Measurements from ENCODE around the gene ADAMTS2. TPM values are rescaled to one million over a fixed set of nuclear protein-coding genes. Genes with fewer than 3 reads are reported as not detected.

The ADAMTS2 gene
- total RNA-seq, 1 experiment from 2014 or later = not detected

GRCh38 chr5:179319741-179320281 lies 25.4 kb downstream of the ADAMTS2 start:
- Histone ChIP-seq H3K79me2 (ENCODE audit: low read length) (no peaks in the 10 kb centered on the region), H3K9ac (ENCODE audit: low read length) (no peak overlapping the region), H3K27ac (ENCODE audit: low read length) (no peak overlapping the region), H3K9me3 (ENCODE audit: low read length) (no peaks in the 10 kb centered on the region), H3K9me2 (replicated peaks; ENCODE audit: low read length) (no peaks in the 10 kb centered on the region), H3F3A (ENCODE audit: low read length, unreplicated experiment) (no peaks in the 10 kb centered on the region), H4K20me1 (ENCODE audit: low read length) (no peaks in the 10 kb centered on the region), H3K27me3 (ENCODE audit: low read length) (peaks cover 42% of the 10 kb centered on the region), H2AFZ (ENCODE audit: low read length) (no peak overlapping the region), H3K4me2 (ENCODE audit: low read length) (no peak overlapping the region), H3K36me3 (ENCODE audit: low read depth, low read length) (no peaks in the 10 kb centered on the region), H3K4me3 (ENCODE audit: low read length) (no peak overlapping the region), H3K4me1 (ENCODE audit: insufficient read depth, low read length) (no peaks in the 10 kb centered on the region)
- DNase-seq (no peak), ATAC-seq (no peak)
- no TSS peak for BruUV-seq (replicated peaks)
- POLR2A ChIA-PET (ENCODE audit: unreplicated experiment) = no interaction called here
- TF ChIP-seq EZH2phosphoT487 (IDR thresholded peaks at IDR 0.05; ENCODE audit: borderline replicate concordance, low read length) (no peak), EZH2 (IDR thresholded peaks at IDR 0.05; ENCODE audit: low read length, unreplicated experiment) (no peak)
- TF ChIP-seq, protein P1, sequence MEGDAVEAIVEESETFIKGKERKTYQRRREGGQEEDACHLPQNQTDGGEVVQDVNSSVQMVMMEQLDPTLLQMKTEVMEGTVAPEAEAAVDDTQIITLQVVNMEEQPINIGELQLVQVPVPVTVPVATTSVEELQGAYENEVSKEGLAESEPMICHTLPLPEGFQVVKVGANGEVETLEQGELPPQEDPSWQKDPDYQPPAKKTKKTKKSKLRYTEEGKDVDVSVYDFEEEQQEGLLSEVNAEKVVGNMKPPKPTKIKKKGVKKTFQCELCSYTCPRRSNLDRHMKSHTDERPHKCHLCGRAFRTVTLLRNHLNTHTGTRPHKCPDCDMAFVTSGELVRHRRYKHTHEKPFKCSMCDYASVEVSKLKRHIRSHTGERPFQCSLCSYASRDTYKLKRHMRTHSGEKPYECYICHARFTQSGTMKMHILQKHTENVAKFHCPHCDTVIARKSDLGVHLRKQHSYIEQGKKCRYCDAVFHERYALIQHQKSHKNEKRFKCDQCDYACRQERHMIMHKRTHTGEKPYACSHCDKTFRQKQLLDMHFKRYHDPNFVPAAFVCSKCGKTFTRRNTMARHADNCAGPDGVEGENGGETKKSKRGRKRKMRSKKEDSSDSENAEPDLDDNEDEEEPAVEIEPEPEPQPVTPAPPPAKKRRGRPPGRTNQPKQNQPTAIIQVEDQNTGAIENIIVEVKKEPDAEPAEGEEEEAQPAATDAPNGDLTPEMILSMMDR (conservative IDR thresholded peaks at IDR 0.05; ENCODE audit: low read depth, low read length) = no peak
- CTCF ChIA-PET = no interaction called here
- intact Hi-C loops (cut with micrococcal nuclease) = no loop called here

- BruUV-seq (replicated peaks) = no TSS peak
- H3K4me3 ChIP-seq (ENCODE audit: low read length) = no peak overlapping the region
- no peak for DNase-seq
- CTCF ChIA-PET = no interaction called here
- H4K20me1 ChIP-seq (ENCODE audit: low read length) = no peaks in the 10 kb centered on the region
- no peaks in the 10 kb centered on the region for H3K9me2 ChIP-seq (replicated peaks; ENCODE audit: low read length)
- H3K79me2 ChIP-seq (ENCODE audit: low read length) = no peaks in the 10 kb centered on the region
- no peak overlapping the region for H3K4me2 ChIP-seq (ENCODE audit: low read length)
- H3K27ac ChIP-seq (ENCODE audit: low read length) = no peak overlapping the region
- no peak overlapping the region for H3K9ac ChIP-seq (ENCODE audit: low read length)
- no peak overlapping the region for H2AFZ ChIP-seq (ENCODE audit: low read length)
- TF ChIP-seq EZH2 (IDR thresholded peaks at IDR 0.05; ENCODE audit: low read length, unreplicated experiment) (no peak), EZH2phosphoT487 (IDR thresholded peaks at IDR 0.05; ENCODE audit: borderline replicate concordance, low read length) (no peak)
- TF ChIP-seq, protein P1 (conservative IDR thresholded peaks at IDR 0.05; ENCODE audit: low read depth, low read length) = no peak
- no peaks in the 10 kb centered on the region for H3K9me3 ChIP-seq (ENCODE audit: low read length)
- POLR2A ChIA-PET (ENCODE audit: unreplicated experiment) = no interaction called here
- no peaks in the 10 kb centered on the region for H3F3A ChIP-seq (ENCODE audit: low read length, unreplicated experiment)
- peaks cover 42% of the 10 kb centered on the region for H3K27me3 ChIP-seq (ENCODE audit: low read length)
- no peaks in the 10 kb centered on the region for H3K36me3 ChIP-seq (ENCODE audit: low read depth, low read length)
- no peak for ATAC-seq
- H3K4me1 ChIP-seq (ENCODE audit: insufficient read depth, low read length) = no peaks in the 10 kb centered on the region
- intact Hi-C loops (cut with micrococcal nuclease) = no loop called here
Measured at GRCh38 chr5:179319123-179319522, 26.1 kb downstream of the ADAMTS2 start.

DNA sequence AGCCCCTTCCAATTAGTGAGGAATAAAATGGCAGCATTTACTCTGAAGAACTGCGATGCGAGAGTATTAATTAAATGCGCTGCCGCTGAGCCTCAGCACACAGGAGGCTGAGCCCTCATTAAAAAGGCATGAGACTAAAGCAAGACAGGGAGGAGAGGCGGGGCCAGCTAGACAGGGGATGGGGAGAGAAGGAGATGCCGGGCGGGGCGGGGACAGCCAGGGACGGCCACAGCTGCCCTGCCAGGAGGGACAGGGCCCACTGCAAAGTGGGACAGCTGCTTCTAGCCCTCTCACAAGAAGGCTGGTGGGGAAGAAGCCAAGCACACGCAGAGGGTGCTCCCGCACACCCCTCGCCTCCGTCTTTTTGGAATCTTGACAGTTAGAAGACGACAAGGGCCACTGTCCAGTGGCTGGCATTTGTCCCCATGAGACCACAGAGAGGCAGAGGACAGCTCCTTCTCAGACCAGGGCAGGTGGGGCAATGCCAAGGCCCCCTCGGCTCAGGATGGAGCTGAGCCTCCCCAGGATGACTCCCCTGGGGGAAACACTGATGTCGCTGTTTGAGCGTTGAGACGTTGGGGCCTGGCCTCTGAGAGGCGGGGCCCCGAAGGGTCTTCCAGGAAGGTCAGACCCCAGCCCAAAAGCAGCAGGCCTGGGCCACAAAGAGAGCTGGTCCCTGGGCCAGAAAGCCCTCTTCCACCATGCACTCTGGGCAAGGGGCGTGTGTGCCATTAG lies 26.9 kb downstream of the ADAMTS2 start:
- CTCF ChIA-PET = no interaction called here
- Histone ChIP-seq H3K9ac (ENCODE audit: low read length) (no peak overlapping the region), H3K4me1 (ENCODE audit: insufficient read depth, low read length) (no peaks in the 10 kb centered on the region), H4K20me1 (ENCODE audit: low read length) (no peaks in the 10 kb centered on the region), H3K27ac (ENCODE audit: low read length) (no peak overlapping the region), H3F3A (ENCODE audit: low read length, unreplicated experiment) (no peaks in the 10 kb centered on the region), H2AFZ (ENCODE audit: low read length) (no peak overlapping the region), H3K9me3 (ENCODE audit: low read length) (no peaks in the 10 kb centered on the region), H3K27me3 (ENCODE audit: low read length) (peaks cover 35% of the 10 kb centered on the region), H3K4me2 (ENCODE audit: low read length) (no peak overlapping the region), H3K9me2 (replicated peaks; ENCODE audit: low read length) (no peaks in the 10 kb centered on the region), H3K4me3 (ENCODE audit: low read length) (no peak overlapping the region), H3K79me2 (ENCODE audit: low read length) (no peaks in the 10 kb centered on the region), H3K36me3 (ENCODE audit: low read depth, low read length) (no peaks in the 10 kb centered on the region)
- intact Hi-C loops (cut with micrococcal nuclease) = no loop called here
- POLR2A ChIA-PET (ENCODE audit: unreplicated experiment) = no interaction called here
- DNase-seq (no peak), ATAC-seq (no peak)
- TF ChIP-seq EZH2 (IDR thresholded peaks at IDR 0.05; ENCODE audit: low read length, unreplicated experiment) (no peak), EZH2phosphoT487 (IDR thresholded peaks at IDR 0.05; ENCODE audit: borderline replicate concordance, low read length) (no peak)
- TF ChIP-seq, protein P1 (conservative IDR thresholded peaks at IDR 0.05; ENCODE audit: low read depth, low read length) = no peak
- BruUV-seq (replicated peaks) = no TSS peak
